Coronary artery (tissue), 2 donors: ENCODE measurements around the gene DAPL1.

ENCODE experiments used
- DNase-seq: peaks from one replicate; pipeline ENCODE4 v3.0.0-alpha.2; 2017; ENCODE audit warnings: low spot score
- H3K27ac ChIP-seq, 2 donors: fragments of 200-600 bp; sonication (generic); one replicate each; pipeline ENCODE4 v1.5.1; 2016 to 2019
- H3K4me3 ChIP-seq: fragments of 200-600 bp; sonication (generic); 2 replicates; pipeline ENCODE4 v1.5.1; 2016; ENCODE audit warnings: mild to moderate bottlenecking, moderate library complexity
- TF ChIP-seq, protein P1 (sequence below): fragments of 200-600 bp; sonication (generic); IDR thresholded peaks from one replicate; pipeline ENCODE4 v1.5.1; 2019; ENCODE audit warnings: antibody characterized with exemption

Gene DAPL1

GRCh38 chr2:158753641-158754611 is 41.2 kb upstream of the DAPL1 start:
- no peak overlapping the region for H3K27ac ChIP-seq

DNA sequence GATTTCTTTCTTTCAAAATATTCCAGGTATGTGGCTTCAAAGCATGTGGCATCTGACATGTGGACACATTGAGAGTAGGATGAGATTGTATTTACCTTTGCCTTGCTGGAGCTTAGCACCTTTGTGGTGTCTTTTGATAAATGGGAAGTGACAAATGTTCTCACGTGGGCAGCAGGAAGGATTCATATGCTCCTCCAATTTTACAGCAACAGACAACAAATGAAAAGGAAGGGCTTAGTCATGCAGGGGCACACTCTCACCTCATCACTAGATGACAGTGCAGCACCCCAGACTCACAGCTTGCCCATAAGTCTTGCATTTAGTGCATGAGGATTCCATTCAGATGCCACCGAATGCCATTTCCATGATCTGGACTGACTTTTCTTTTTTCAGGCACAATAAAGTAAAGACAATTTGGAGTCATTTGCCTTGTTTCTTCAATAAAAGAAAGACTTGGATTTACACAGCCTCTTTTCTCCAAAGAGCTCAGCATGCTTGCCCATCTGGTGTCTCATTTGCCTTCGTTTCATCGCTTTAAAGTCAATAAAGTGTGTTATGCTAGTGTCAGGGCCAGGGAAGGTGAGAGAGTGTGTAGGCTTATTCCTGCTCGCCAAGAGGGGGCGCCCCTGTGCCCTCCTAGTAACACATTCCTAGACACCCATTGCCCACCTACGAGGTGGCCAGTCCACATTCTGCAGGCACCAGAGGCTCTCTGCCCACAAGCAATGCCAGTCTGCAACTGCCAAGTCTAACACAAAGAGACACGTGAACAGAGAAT is 39.6 kb upstream of the DAPL1 start:
- TF ChIP-seq, protein P1, sequence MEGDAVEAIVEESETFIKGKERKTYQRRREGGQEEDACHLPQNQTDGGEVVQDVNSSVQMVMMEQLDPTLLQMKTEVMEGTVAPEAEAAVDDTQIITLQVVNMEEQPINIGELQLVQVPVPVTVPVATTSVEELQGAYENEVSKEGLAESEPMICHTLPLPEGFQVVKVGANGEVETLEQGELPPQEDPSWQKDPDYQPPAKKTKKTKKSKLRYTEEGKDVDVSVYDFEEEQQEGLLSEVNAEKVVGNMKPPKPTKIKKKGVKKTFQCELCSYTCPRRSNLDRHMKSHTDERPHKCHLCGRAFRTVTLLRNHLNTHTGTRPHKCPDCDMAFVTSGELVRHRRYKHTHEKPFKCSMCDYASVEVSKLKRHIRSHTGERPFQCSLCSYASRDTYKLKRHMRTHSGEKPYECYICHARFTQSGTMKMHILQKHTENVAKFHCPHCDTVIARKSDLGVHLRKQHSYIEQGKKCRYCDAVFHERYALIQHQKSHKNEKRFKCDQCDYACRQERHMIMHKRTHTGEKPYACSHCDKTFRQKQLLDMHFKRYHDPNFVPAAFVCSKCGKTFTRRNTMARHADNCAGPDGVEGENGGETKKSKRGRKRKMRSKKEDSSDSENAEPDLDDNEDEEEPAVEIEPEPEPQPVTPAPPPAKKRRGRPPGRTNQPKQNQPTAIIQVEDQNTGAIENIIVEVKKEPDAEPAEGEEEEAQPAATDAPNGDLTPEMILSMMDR = no peak
- Histone ChIP-seq H3K4me3 (no peak overlapping the region), H3K27ac (no peak overlapping the region)
- no peak for DNase-seq

More at GRCh38 chr2:158753641-158754611, 41.2 kb upstream of the DAPL1 start:
- DNase-seq = no peak
- TF ChIP-seq, protein P1 = peak; percentile 60
- peak overlapping the region; percentile 53 for H3K4me3 ChIP-seq

- no peak for DNase-seq
- Histone ChIP-seq H3K27ac (no peak overlapping the region), H3K4me3 (no peak overlapping the region)
- TF ChIP-seq, protein P1 = no peak
Observed at GRCh38 chr2:158756331-158756730, 38.8 kb upstream of the DAPL1 start.

GRCh38 chr2:158756976-158757375 is 38.1 kb upstream of the DAPL1 start:
- TF ChIP-seq, protein P1 = no peak
- no peak for DNase-seq
- Histone ChIP-seq H3K4me3 (no peak overlapping the region), H3K27ac (no peak overlapping the region)

DNA sequence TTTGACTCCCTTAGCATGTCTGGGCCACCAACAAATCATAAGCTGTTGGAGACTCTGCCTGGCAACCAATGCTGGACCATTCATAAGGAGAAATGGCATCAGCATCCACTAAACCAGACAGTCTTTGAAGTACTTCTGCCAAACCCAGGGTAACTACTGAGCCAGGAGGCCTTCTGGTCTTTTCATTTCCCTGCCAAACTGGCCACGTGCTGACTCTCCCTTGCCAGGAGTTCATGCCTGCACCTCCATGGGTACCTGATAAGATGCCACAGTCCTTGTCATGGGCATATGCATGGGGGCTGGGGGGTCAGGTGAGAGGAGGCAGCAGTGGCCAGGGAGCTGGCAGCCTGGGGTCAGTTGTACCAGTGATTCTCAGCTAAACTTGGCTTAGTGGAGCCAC is 34.2 kb upstream of the DAPL1 start:
- no peak overlapping the region for H3K27ac ChIP-seq
- DNase-seq = no peak
- TF ChIP-seq, protein P1 = no peak
- no peak overlapping the region for H3K4me3 ChIP-seq

DNA sequence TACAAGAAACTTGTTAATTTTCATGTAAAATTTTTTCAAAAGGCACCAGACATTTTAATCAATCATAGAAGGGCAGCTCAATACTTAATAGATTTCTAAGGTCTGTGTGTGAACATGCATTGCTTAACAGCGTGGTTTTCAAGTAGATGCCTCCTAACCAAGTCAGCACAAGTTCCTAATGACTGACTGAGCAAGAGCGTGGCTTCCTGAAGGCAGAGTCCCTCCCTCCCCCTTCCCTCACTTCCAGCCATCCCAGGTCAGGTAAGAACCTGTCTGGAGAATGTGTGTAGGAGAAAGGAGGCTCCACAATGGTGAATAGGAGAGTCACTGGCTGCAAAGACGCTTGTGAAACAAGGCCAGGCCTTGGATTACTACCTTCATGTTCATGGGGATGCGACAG is 33.5 kb upstream of the DAPL1 start:
- H3K27ac ChIP-seq = no peak overlapping the region
- DNase-seq = no peak

More for the DNA sequence above, 33.5 kb upstream of the DAPL1 start:
- H3K4me3 ChIP-seq = no peak overlapping the region
- TF ChIP-seq, protein P1 = no peak
